HL-60 (cell line): ENCODE results near the gene DENND1A.

Source experiments
- DNase-seq, 2 experiments: peaks; one replicate each; pipeline ENCODE4 v3.0.0-alpha.2; 2010 to 2020; ENCODE audit warnings: low read depth in 1 of 2, low spot score in 1 of 2
- H3K27ac ChIP-seq: fragments of 250-450 bp; sonication (Bioruptor Pico); replicated peaks from 2 replicates; pipeline ENCODE4 v1.5.1; 2020; ENCODE audit warnings: mild to moderate bottlenecking, moderate library complexity
- H3K27me3 ChIP-seq: fragments of 250-450 bp; sonication (Bioruptor Pico); 2 replicates; pipeline ENCODE4 v1.5.1; 2021; ENCODE audit warnings: mild to moderate bottlenecking, moderate library complexity; ENCODE audit not compliant: insufficient read depth, poor library complexity, severe bottlenecking
- H3K4me3 ChIP-seq: replicated peaks from 2 replicates; pipeline ENCODE4 v1.5.1; 2011; ENCODE audit warnings: mild to moderate bottlenecking, control low read depth, low read length; ENCODE audit not compliant: insufficient read depth
- CTCF ChIP-seq: IDR thresholded peaks from one replicate; pipeline ENCODE4 v1.5.1; 2011; ENCODE audit warnings: low read length, control low read depth, inconsistent platforms; ENCODE audit not compliant: insufficient read depth
- GABPA ChIP-seq: IDR thresholded peaks from 2 replicates; pipeline ENCODE4 v1.6.1; 2012; ENCODE audit warnings: low read depth
- POLR2AphosphoS5 ChIP-seq: IDR thresholded peaks from 2 replicates; pipeline ENCODE4 v1.6.1; 2012; ENCODE audit warnings: low read depth
- REST ChIP-seq: IDR thresholded peaks from 2 replicates; pipeline ENCODE4 v1.6.1; 2012; ENCODE audit warnings: low read depth; ENCODE audit not compliant: insufficient replicate concordance
- SPI1 ChIP-seq: IDR thresholded peaks from 2 replicates; pipeline ENCODE4 v1.6.1; 2012; ENCODE audit warnings: low read depth, mild to moderate bottlenecking, borderline replicate concordance

Gene DENND1A

GRCh38 chr9:123651273-123651672 lies 278.7 kb downstream of the DENND1A start:
- H3K27me3 ChIP-seq: no peaks in the 10 kb centered on the region
- TF ChIP-seq REST (no peak), POLR2AphosphoS5 (no peak), SPI1 (no peak), CTCF (no peak), GABPA (no peak)
- no peak overlapping the region for H3K4me3 ChIP-seq
- H3K27ac ChIP-seq: no peak overlapping the region
- DNase-seq: no peak

GRCh38 chr9:123649909-123650308 lies 280.0 kb downstream of the DENND1A start:
- no peaks in the 10 kb centered on the region for H3K27me3 ChIP-seq
- TF ChIP-seq REST (no peak), POLR2AphosphoS5 (no peak), SPI1 (no peak), GABPA (no peak), CTCF (no peak)
- H3K27ac ChIP-seq: no peak overlapping the region
- DNase-seq: no peak
- no peak overlapping the region for H3K4me3 ChIP-seq

- no peak for TF ChIP-seq GABPA
- TF ChIP-seq POLR2AphosphoS5: no peak
- no peak for TF ChIP-seq REST
- no peak for TF ChIP-seq SPI1
- TF ChIP-seq CTCF: no peak
- DNase-seq: no peak
- no peaks in the 10 kb centered on the region for H3K27me3 ChIP-seq
- H3K4me3 ChIP-seq: no peak overlapping the region
- H3K27ac ChIP-seq: no peak overlapping the region
These were observed 282.8 kb downstream of the DENND1A start for GRCh38 chr9:123647145-123647544.
